Measurements from ENCODE around the gene IL36B.

Gene IL36B

GRCh38 chr2:113010088-113010487, 42.6 kb downstream of the IL36B start:
- ATAC-seq = no peak
- TF ChIP-seq GLIS3 (CRISPR knock-in tag; IDR thresholded peaks at IDR 0.05) (no peak), ZNF70 (CRISPR knock-in tag; IDR thresholded peaks at IDR 0.05) (no peak), CSRNP3 (CRISPR knock-in tag; IDR thresholded peaks at IDR 0.05) (no peak), ZC3H10 (CRISPR knock-in tag; IDR thresholded peaks at IDR 0.05) (no peak), TOX (CRISPR knock-in tag; IDR thresholded peaks at IDR 0.05; ENCODE audit: borderline replicate concordance) (no peak), ESRRG (CRISPR knock-in tag; IDR thresholded peaks at IDR 0.05) (no peak), ZFP3 (CRISPR knock-in tag; IDR thresholded peaks at IDR 0.05) (no peak), POU6F1 (CRISPR knock-in tag; IDR thresholded peaks at IDR 0.05; ENCODE audit: borderline replicate concordance, low read depth) (no peak), TSHZ2 (CRISPR knock-in tag; IDR thresholded peaks at IDR 0.05) (no peak), OSR1 (CRISPR knock-in tag; IDR thresholded peaks at IDR 0.05) (no peak), PPARA (CRISPR knock-in tag; IDR thresholded peaks at IDR 0.05; ENCODE audit: borderline replicate concordance) (no peak), ZFP30 (CRISPR knock-in tag; IDR thresholded peaks at IDR 0.05) (no peak), ZNF565 (CRISPR knock-in tag; conservative IDR thresholded peaks at IDR 0.05; ENCODE audit: low read depth) (no peak), CREB5 (CRISPR knock-in tag; IDR thresholded peaks at IDR 0.05; ENCODE audit: low read depth) (no peak), TCF4 (CRISPR knock-in tag; IDR thresholded peaks at IDR 0.05; ENCODE audit: borderline replicate concordance) (no peak), ISL1 (CRISPR knock-in tag; IDR thresholded peaks at IDR 0.05) (no peak), ARNTL (CRISPR knock-in tag; IDR thresholded peaks at IDR 0.05; ENCODE audit: borderline replicate concordance, low read depth) (no peak), ZNF8 (CRISPR knock-in tag; IDR thresholded peaks at IDR 0.05) (no peak)

- ATAC-seq = no peak
- TF ChIP-seq RARB (CRISPR knock-in tag; IDR thresholded peaks at IDR 0.05) (no peak), CSRNP3 (CRISPR knock-in tag; IDR thresholded peaks at IDR 0.05) (no peak), CSDC2 (CRISPR knock-in tag; IDR thresholded peaks at IDR 0.05) (no peak), ZFP3 (CRISPR knock-in tag; IDR thresholded peaks at IDR 0.05) (no peak), ZNF8 (CRISPR knock-in tag; IDR thresholded peaks at IDR 0.05) (no peak)
These were observed 43.0 kb downstream of the IL36B start for GRCh38 chr2:113009622-113010021.

GRCh38 chr2:113007250-113007649, 45.4 kb downstream of the IL36B start:
- no peak for ATAC-seq
- TF ChIP-seq PPARA (CRISPR knock-in tag; IDR thresholded peaks at IDR 0.05; ENCODE audit: borderline replicate concordance) (no peak), BACH2 (CRISPR knock-in tag; IDR thresholded peaks at IDR 0.05; ENCODE audit: borderline replicate concordance) (no peak), POU6F1 (CRISPR knock-in tag; IDR thresholded peaks at IDR 0.05; ENCODE audit: borderline replicate concordance, low read depth) (no peak), PATZ1 (CRISPR knock-in tag; IDR thresholded peaks at IDR 0.05; ENCODE audit: borderline replicate concordance) (no peak), GLIS3 (CRISPR knock-in tag; IDR thresholded peaks at IDR 0.05) (no peak), TSHZ2 (CRISPR knock-in tag; IDR thresholded peaks at IDR 0.05) (no peak), ARNTL (CRISPR knock-in tag; IDR thresholded peaks at IDR 0.05; ENCODE audit: borderline replicate concordance, low read depth) (no peak), SNAI2 (CRISPR knock-in tag; IDR thresholded peaks at IDR 0.05) (no peak), TCF4 (CRISPR knock-in tag; IDR thresholded peaks at IDR 0.05; ENCODE audit: borderline replicate concordance) (no peak), ESRRG (CRISPR knock-in tag; IDR thresholded peaks at IDR 0.05) (no peak), ZC3H10 (CRISPR knock-in tag; IDR thresholded peaks at IDR 0.05) (no peak)
